HG02571 (cell line): ENCODE measurements around the gene ABITRAM.

Experiments used
- ATAC-seq: cut with Tn5 transposase; IDR thresholded peaks from one replicate; pipeline ENCODE4 v1.9.1; 2021; ENCODE audit warnings: mild to moderate bottlenecking, moderate library complexity; ENCODE audit not compliant: unreplicated experiment

Gene ABITRAM

GRCh38 chr9:108983885-108984284 is 49.7 kb downstream of the ABITRAM start:
- ATAC-seq = no peak
